Keratinocyte (primary cell): ENCODE data around the gene RBMX. TPM values are rescaled to one million over a fixed set of nuclear protein-coding genes. Genes with fewer than 3 reads are reported as not detected.

Source experiments
- DNase-seq: peaks from one replicate; pipeline ENCODE4 v3.0.0-alpha.2; 2011; ENCODE audit warnings: low read depth, missing footprints, low spot score
- FAIRE-seq: peaks from 2 replicates; lab custom pipeline; 2011; peaks lifted over from hg19 to GRCh38; lab: Jason Lieb, UNC
- H2AFZ ChIP-seq: 2 replicates; pipeline ENCODE4 v1.6.0; 2012; ENCODE audit warnings: low read length, control low read depth, inconsistent platforms; ENCODE audit not compliant: control insufficient read depth
- H3K27ac ChIP-seq: 2 replicates; pipeline ENCODE4 v1.5.1; 2011; ENCODE audit warnings: low read length; ENCODE audit not compliant: control insufficient read depth, insufficient read depth
- H3K27me3 ChIP-seq: 3 replicates; pipeline ENCODE4 v1.6.0; 2011; ENCODE audit warnings: low read length; ENCODE audit not compliant: control insufficient read depth, insufficient read depth; ENCODE audit errors: extremely low read depth
- H3K36me3 ChIP-seq, 2 experiments: 2 replicates in 1 of 2; 3 replicates in 1 of 2; pipeline ENCODE4 v1.5.1; 2011; ENCODE audit warnings: low read length in 2 of 2, mild to moderate bottlenecking in 1 of 2; ENCODE audit not compliant: control insufficient read depth in 2 of 2, insufficient read depth in 2 of 2; ENCODE audit errors: extremely low read depth in 1 of 2
- H3K4me1 ChIP-seq: 3 replicates; pipeline ENCODE4 v1.5.1; 2011; ENCODE audit warnings: low read length; ENCODE audit not compliant: control insufficient read depth, insufficient read depth; ENCODE audit errors: extremely low read depth
- H3K4me2 ChIP-seq: 3 replicates; pipeline ENCODE4 v1.6.0; 2011; ENCODE audit warnings: low read depth, low read length; ENCODE audit not compliant: control insufficient read depth, insufficient read depth; ENCODE audit errors: extremely low read depth
- H3K4me3 ChIP-seq, 3 experiments: fragments of 200-600 bp in 1 of 3; sonication (generic) in 1 of 3; 2 replicates in 2 of 3; 3 replicates in 1 of 3; pipeline ENCODE4 v1.5.1; 2011 to 2016; ENCODE audit warnings: low read length in 3 of 3, mild to moderate bottlenecking in 3 of 3, control low read depth in 2 of 3, inconsistent platforms in 1 of 3, low read depth in 1 of 3, mixed read lengths in 1 of 3, mixed run types in 1 of 3, moderate library complexity in 1 of 3; ENCODE audit not compliant: control insufficient read depth in 2 of 3, insufficient read depth in 2 of 3; ENCODE audit errors: extremely low read depth in 1 of 3
- H3K79me2 ChIP-seq: 2 replicates; pipeline ENCODE4 v1.6.0; 2012; ENCODE audit warnings: low read length; ENCODE audit not compliant: control insufficient read depth, insufficient read depth
- H3K9ac ChIP-seq: 3 replicates; pipeline ENCODE4 v1.6.0; 2011; ENCODE audit warnings: low read length; ENCODE audit not compliant: control insufficient read depth, insufficient read depth; ENCODE audit errors: extremely low read depth
- H3K9me1 ChIP-seq: 3 replicates; pipeline ENCODE4 v1.6.0; 2011; ENCODE audit warnings: low read length; ENCODE audit not compliant: control insufficient read depth, insufficient read depth; ENCODE audit errors: extremely low read depth
- H3K9me3 ChIP-seq: 2 replicates; pipeline ENCODE4 v1.5.1; 2012; ENCODE audit warnings: low read depth, low read length; ENCODE audit not compliant: control insufficient read depth
- H4K20me1 ChIP-seq: 3 replicates; pipeline ENCODE4 v1.6.0; 2011; ENCODE audit warnings: low read length; ENCODE audit not compliant: control insufficient read depth, insufficient read depth; ENCODE audit errors: extremely low read depth
- CTCF ChIP-seq, 3 experiments: IDR thresholded peaks in 1 of 3; conservative IDR thresholded peaks in 1 of 3; optimal IDR thresholded peaks in 1 of 3; 2 replicates in 2 of 3; 3 replicates in 1 of 3; pipeline versions ENCODE3 to v1.5.1; 2011; ENCODE audit warnings: low read length in 3 of 3, mild to moderate bottlenecking in 3 of 3, moderate library complexity in 2 of 3, control low read depth in 1 of 3, inconsistent platforms in 1 of 3; ENCODE audit not compliant: insufficient read depth in 2 of 3; ENCODE audit errors: extremely low read depth in 1 of 3
- EZH2 ChIP-seq: IDR thresholded peaks from one replicate; pipeline ENCODE4 v1.6.1; 2012; ENCODE audit warnings: inconsistent platforms, mild to moderate bottlenecking, low read length, moderate library complexity
- dilution Hi-C: fragments of 300-500 bp; cut with MboI; formaldehyde crosslinking; loops from one replicate; pipeline ENCODE4 v1.7.0; 2020; ENCODE audit warnings: low sequenced_read_pairs; ENCODE audit not compliant: extremely low pct_ligation_motif_present
- polyA plus RNA-seq, 5 experiments: library from polyadenylated mRNA; depleted of rRNA in 3 of 5; stranded (reverse) in 3 of 5; stranded (forward) in 1 of 5; unstranded in 1 of 5; fragments of >200 nt; gene quantifications; 1 replicate in 1 of 5; 2 replicates in 3 of 5; 3 replicates in 1 of 5; pipeline versions ENCODE4 v1.2.1 to v1.2.3, GENCODE V29; 2011 to 2012; ENCODE audit warnings: missing spikeins in 2 of 5, low read depth in 1 of 5, low replicate concordance in 1 of 5

RBMX gene
- polyA plus RNA-seq, 1 donor (not counting 4 experiments of a cell fraction or from before 2014, with no cell fraction given): 151 TPM

- Histone ChIP-seq H3K27me3 (no peaks in the 10 kb centered on the region), H3K9ac (no peak overlapping the region), H3K9me3 (no peaks in the 10 kb centered on the region), H3K79me2 (no peaks in the 10 kb centered on the region), H4K20me1 (no peaks in the 10 kb centered on the region), H3K9me1 (no peaks in the 10 kb centered on the region), H3K4me2 (no peak overlapping the region), H2AFZ (no peak overlapping the region), H3K27ac (no peak overlapping the region), H3K4me3 (no peak overlapping the region), H3K4me1 (no peaks in the 10 kb centered on the region), H3K36me3 (no peaks in the 10 kb centered on the region)
- no peak for TF ChIP-seq EZH2
- no peak for TF ChIP-seq CTCF (optimal IDR thresholded peaks at IDR 0.05 in 1 of 3, IDR thresholded peaks at IDR 0.05 in 1 of 3, conservative IDR thresholded peaks at IDR 0.05 in 1 of 3; ENCODE audit: extremely low read depth in 1 of 3, insufficient read depth in 2 of 3, low read length in 3 of 3)
- DNase-seq (no peak), FAIRE-seq (no peak)
- dilution Hi-C loops: no loop called here
Observed at GRCh38 chrX:136889269-136889668, 8.7 kb upstream of the RBMX start.

GRCh38 chrX:136880003-136880451 lies 498 bp downstream of the RBMX start:
- no peak for TF ChIP-seq EZH2
- TF ChIP-seq CTCF (optimal IDR thresholded peaks at IDR 0.05 in 1 of 3, IDR thresholded peaks at IDR 0.05 in 1 of 3, conservative IDR thresholded peaks at IDR 0.05 in 1 of 3; ENCODE audit: extremely low read depth in 1 of 3, insufficient read depth in 2 of 3, low read length in 3 of 3): no peak
- H3K9me3 ChIP-seq: no peaks in the 10 kb centered on the region
- H2AFZ ChIP-seq: peak overlapping the region; percentile 30
- dilution Hi-C loops: no loop called here
- peaks cover 2 to 3% of the 10 kb centered on the region in 2 experiments for H3K36me3 ChIP-seq
- H3K79me2 ChIP-seq: peaks cover 31% of the 10 kb centered on the region
- FAIRE-seq (no peak), DNase-seq (no peak)
- H3K27me3 ChIP-seq: no peaks in the 10 kb centered on the region
- H3K4me2 ChIP-seq: no peak overlapping the region
- peak overlapping the region; percentile 95 for H3K9ac ChIP-seq
- H3K4me3 ChIP-seq: peak overlapping the region; percentile 51 to 93 (median 88)
- H3K4me1 ChIP-seq: no peaks in the 10 kb centered on the region
- H4K20me1 ChIP-seq: no peaks in the 10 kb centered on the region
- no peaks in the 10 kb centered on the region for H3K9me1 ChIP-seq
- peak overlapping the region; percentile 86 for H3K27ac ChIP-seq
